PC-9 (cell line): Measurements from ENCODE around the gene CUX1.

Experiments used
- CTCF ChIP-seq: fragments of 200-600 bp; sonication (generic); conservative IDR thresholded peaks from 2 replicates; pipeline ENCODE4 v1.6.1; 2017; ENCODE audit warnings: mixed run types, antibody characterized with exemption, mild to moderate bottlenecking, moderate library complexity
- EZH2 ChIP-seq: fragments of 200-600 bp; sonication (generic); IDR thresholded peaks from 2 replicates; pipeline ENCODE4 v1.8.0; 2017; ENCODE audit warnings: antibody characterized with exemption, low read depth

- no peak for TF ChIP-seq CTCF
- TF ChIP-seq EZH2 = no peak
These were observed 486.4 kb downstream of the CUX1 start for GRCh38 chr7:102303669-102304422.
